Colon (tissue), 2 donors: ENCODE results near the gene TGM3.

Experiments used
- FAIRE-seq: peaks from 2 replicates; lab custom pipeline; 2012; peaks lifted over from hg19 to GRCh38; lab: Jason Lieb, UNC
- donor health status: control.
- donor health status: control.

Gene TGM3

GRCh38 chr20:2338411-2339066, 42.7 kb downstream of the TGM3 start:
- no peak for FAIRE-seq

- FAIRE-seq: no peak
These were observed 44.3 kb downstream of the TGM3 start for GRCh38 chr20:2340136-2340535.

GRCh38 chr20:2340823-2341222, 45.0 kb downstream of the TGM3 start:
- FAIRE-seq: no peak

GRCh38 chr20:2341336-2341735, 45.5 kb downstream of the TGM3 start:
- FAIRE-seq: no peak

GRCh38 chr20:2342243-2342642, 46.4 kb downstream of the TGM3 start:
- FAIRE-seq: no peak

- no peak for FAIRE-seq
These were observed 50.4 kb downstream of the TGM3 start for GRCh38 chr20:2346188-2346587.

- no peak for FAIRE-seq
These were observed 52.5 kb downstream of the TGM3 start for GRCh38 chr20:2348336-2348735.

GRCh38 chr20:2349801-2350200, 54.0 kb downstream of the TGM3 start:
- no peak for FAIRE-seq

- FAIRE-seq: no peak
These were observed 54.8 kb downstream of the TGM3 start for GRCh38 chr20:2350606-2351005.

- no peak for FAIRE-seq
These were observed 57.4 kb downstream of the TGM3 start for GRCh38 chr20:2353231-2353630.

GRCh38 chr20:2357114-2357513, 61.3 kb downstream of the TGM3 start:
- FAIRE-seq: no peak

- FAIRE-seq: no peak
These were observed 62.2 kb downstream of the TGM3 start for GRCh38 chr20:2358006-2358405.

GRCh38 chr20:2361035-2361593, 65.3 kb downstream of the TGM3 start:
- no peak for FAIRE-seq

GRCh38 chr20:2363187-2363586, 67.4 kb downstream of the TGM3 start:
- no peak for FAIRE-seq

GRCh38 chr20:2363587-2363986, 67.8 kb downstream of the TGM3 start:
- FAIRE-seq: no peak

GRCh38 chr20:2364044-2364443, 68.2 kb downstream of the TGM3 start:
- FAIRE-seq: no peak

- no peak for FAIRE-seq
These were observed 69.3 kb downstream of the TGM3 start for GRCh38 chr20:2365091-2365490.

- FAIRE-seq: no peak
These were observed 69.9 kb downstream of the TGM3 start for GRCh38 chr20:2365666-2366065.

GRCh38 chr20:2368621-2369020, 72.8 kb downstream of the TGM3 start:
- FAIRE-seq: no peak

- FAIRE-seq: no peak
These were observed 77.3 kb downstream of the TGM3 start for GRCh38 chr20:2373098-2373497.

GRCh38 chr20:2374346-2375125, 78.7 kb downstream of the TGM3 start:
- no peak for FAIRE-seq

- no peak for FAIRE-seq
These were observed 83.1 kb downstream of the TGM3 start for GRCh38 chr20:2378893-2379292.

GRCh38 chr20:2379511-2380229, 83.9 kb downstream of the TGM3 start:
- no peak for FAIRE-seq
